ENCODE data around the gene ARHGEF39. TPM values are rescaled to one million over a fixed set of nuclear protein-coding genes. Genes with fewer than 3 reads are reported as not detected.
"Not testable (repeated sequence)": the region's sequence is repeated elsewhere in the genome, so short reads cannot be mapped to it uniquely, and the experiment has no call there.

ARHGEF39 gene
- total RNA-seq, 2 experiments from 2014 or later = 11.8 to 13.5 TPM

DNA sequence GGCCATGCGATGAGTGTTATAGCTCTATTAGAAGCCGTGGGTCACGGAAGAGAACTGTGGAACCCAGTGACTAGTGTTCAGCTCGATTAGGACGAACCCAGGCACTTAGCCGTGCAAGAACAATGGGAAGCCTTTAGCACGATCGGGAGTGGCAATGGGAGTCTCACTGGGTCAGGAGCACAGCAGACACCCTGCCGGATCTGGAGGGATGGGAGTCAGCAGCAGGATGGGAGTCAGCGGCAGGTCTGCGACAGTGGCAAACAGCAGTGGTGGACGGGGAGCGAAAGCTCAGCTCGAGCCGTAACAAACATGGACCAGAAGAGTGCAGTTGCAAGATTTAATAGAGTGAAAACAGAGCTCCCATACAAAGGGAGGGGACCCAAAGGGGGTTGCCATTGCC, 24.6 kb downstream of the ARHGEF39 start:
- not testable (repeated sequence) for H3K4me3 Mint-ChIP-seq
- peaks cover 66% of the 10 kb centered on the region for H3K4me1 Mint-ChIP-seq
- CTCF ChIA-PET = interaction anchor here (1.0 to 2.6 kb wide), 5 partner anchors 10 to 91 kb away, joined by 3 to 9 read pairs (median 6); partner anchors contain the start of gene TLN1

DNA sequence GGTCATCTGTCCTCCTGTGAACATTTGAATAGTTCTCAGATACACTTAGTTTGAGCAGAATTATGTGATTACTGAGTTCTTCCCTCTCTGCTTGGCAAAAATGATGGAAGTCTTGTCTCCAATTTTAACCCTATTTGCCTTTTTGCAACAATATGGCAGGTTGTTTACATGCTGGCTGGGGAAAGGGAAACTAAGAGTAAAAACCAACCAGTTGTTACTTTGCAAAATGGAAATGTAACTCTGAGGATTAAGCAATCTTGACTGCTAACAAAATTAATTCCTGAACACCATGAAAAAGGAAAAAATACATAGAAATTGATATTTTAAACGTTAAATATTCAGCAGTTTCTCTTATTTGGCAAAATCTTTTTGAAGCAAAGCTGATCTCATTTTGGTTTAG, 25.4 kb downstream of the ARHGEF39 start:
- Mint-ChIP-seq H3K9me3 (peaks cover 12% of the 10 kb centered on the region), H3K27ac (peak overlapping the region; percentile 87), H3K36me3 (ENCODE audit: low read depth) (peaks cover 44% of the 10 kb centered on the region), H3K27me3 (no peaks in the 10 kb centered on the region), H3K4me3 (peak overlapping the region; percentile 41), H3K4me1 (peaks cover 61% of the 10 kb centered on the region)
- DNase-seq = no peak
- POLR2A ChIA-PET = no interaction called here
- CTCF ChIA-PET = interaction anchor here (0.7 to 2.6 kb wide), 6 partner anchors 9 to 92 kb away, joined by 3 to 9 read pairs (median 4); partner anchors contain the start of gene TLN1

More for the DNA sequence above, 24.6 kb downstream of the ARHGEF39 start:
- H3K36me3 Mint-ChIP-seq (ENCODE audit: low read depth) = peaks cover 45% of the 10 kb centered on the region
- POLR2A ChIA-PET, H3K27ac Mint-ChIP-seq, H3K27me3 Mint-ChIP-seq, DNase-seq: not testable (repeated sequence)
- peaks cover 12% of the 10 kb centered on the region for H3K9me3 Mint-ChIP-seq

DNA sequence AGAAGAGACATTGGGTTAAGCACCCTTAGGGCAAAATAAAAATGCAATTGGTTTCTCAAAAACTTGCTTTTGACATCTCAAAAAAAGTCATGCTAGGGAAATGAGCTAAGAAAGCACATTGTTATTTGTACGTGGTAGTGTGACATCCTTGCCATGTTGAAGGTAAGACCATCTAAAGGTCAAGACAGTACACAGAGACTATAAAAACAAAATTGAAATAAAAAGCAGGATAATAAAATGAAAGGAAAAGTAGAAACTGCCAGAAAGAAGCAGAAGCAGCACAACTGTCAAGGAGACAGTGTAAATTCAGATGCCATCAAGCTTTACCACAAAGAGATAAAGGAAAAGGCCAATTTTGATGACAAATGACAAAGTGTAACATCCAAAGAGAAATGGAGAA, 25.8 kb downstream of the ARHGEF39 start:
- H3K4me1 Mint-ChIP-seq = peaks cover 57% of the 10 kb centered on the region
- H3K9me3 Mint-ChIP-seq = peaks cover 12% of the 10 kb centered on the region
- peak overlapping the region; percentile 41 for H3K4me3 Mint-ChIP-seq
- POLR2A ChIA-PET, H3K27me3 Mint-ChIP-seq, DNase-seq: not testable (repeated sequence)
- peaks cover 40% of the 10 kb centered on the region for H3K36me3 Mint-ChIP-seq (ENCODE audit: low read depth)
- H3K27ac Mint-ChIP-seq = peak overlapping the region; percentile 87
- CTCF ChIA-PET = interaction anchor here (0.7 to 2.6 kb wide), 6 partner anchors 9 to 92 kb away, joined by 3 to 9 read pairs (median 4); partner anchors contain the start of gene TLN1

DNA sequence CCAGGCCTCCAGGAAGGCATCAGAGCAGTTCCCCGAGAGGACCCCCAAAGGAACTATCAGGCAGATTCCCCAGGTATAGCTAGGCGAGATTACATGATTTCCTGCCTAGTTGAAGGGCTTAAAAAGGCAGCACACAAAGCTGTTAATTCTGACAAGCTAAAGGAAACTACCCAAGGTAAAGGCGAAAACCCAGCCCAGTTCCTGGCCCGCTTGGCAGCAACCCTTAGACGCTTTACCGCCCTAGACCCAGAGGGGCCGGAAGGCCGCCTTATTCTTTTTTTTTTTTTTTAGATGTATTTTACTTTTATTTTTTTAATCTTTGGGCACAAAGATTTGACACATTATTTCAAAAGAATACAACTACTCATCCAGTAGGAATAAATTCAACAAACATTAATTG, 26.2 kb downstream of the ARHGEF39 start:
- CTCF ChIA-PET = interaction anchor here (0.6 to 2.6 kb wide), 6 partner anchors 8 to 58 kb away, joined by 3 to 9 read pairs (median 6); no protein-coding TSS in a partner anchor
- peak; percentile 47 for DNase-seq
- H3K4me3 Mint-ChIP-seq, H3K27me3 Mint-ChIP-seq, POLR2A ChIA-PET: not testable (repeated sequence)
- Mint-ChIP-seq H3K36me3 (ENCODE audit: low read depth) (peaks cover 40% of the 10 kb centered on the region), H3K27ac (peak overlapping the region; percentile 88), H3K4me1 (peaks cover 57% of the 10 kb centered on the region), H3K9me3 (peaks cover 12% of the 10 kb centered on the region)

DNA sequence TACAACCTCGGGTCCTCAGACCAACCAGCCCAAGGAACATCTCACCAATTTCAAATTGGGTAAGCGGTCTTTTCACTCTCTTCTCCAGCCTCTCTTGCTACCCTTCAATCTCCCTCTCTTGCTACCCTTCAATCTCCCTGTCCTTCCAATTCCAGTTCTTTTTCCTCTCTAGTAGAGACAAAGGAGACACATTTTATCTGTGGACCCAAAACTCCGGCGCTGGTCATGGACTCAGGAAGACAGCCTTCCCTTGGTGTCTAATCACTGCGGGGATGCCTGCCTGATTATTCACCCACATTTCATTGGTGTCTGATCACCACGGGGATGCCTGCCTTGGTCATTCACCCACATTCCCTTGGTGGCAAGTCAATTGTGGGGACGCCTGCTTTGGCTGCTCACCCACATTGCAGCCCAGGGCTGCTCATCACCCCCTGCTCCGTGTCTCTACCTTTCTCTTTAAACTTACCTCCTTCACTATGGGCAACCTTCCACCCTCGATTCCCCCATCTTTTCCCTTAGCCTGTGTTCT, 27.5 kb downstream of the ARHGEF39 start:
- DNase-seq, CTCF ChIA-PET, H3K4me3 Mint-ChIP-seq, H3K27ac Mint-ChIP-seq, H3K27me3 Mint-ChIP-seq, POLR2A ChIA-PET: not testable (repeated sequence)
- H3K4me1 Mint-ChIP-seq = peaks cover 51% of the 10 kb centered on the region
- peaks cover 12% of the 10 kb centered on the region for H3K9me3 Mint-ChIP-seq
- H3K36me3 Mint-ChIP-seq (ENCODE audit: low read depth) = peaks cover 31% of the 10 kb centered on the region

DNA sequence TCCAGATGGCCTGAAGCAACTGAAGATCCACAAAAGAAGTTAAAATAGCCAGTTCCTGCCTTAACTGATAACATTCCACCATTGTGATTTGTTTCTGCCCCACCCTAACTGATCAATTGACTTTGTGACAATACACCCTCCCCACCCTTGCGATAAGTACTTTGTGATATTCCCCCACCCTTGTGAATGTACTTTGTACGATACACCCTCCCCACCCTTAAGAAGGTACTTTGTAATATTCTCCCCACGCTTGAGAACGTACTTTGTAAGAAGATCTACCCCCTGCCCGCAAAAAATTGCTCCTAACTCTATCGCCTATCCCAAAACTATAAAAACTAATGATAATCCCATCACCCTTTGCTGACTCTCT, 28.1 kb downstream of the ARHGEF39 start:
- peaks cover 31% of the 10 kb centered on the region for H3K36me3 Mint-ChIP-seq (ENCODE audit: low read depth)
- H3K27me3 Mint-ChIP-seq, DNase-seq, H3K27ac Mint-ChIP-seq, POLR2A ChIA-PET, H3K4me3 Mint-ChIP-seq: not testable (repeated sequence)
- H3K4me1 Mint-ChIP-seq = peaks cover 51% of the 10 kb centered on the region
- CTCF ChIA-PET = interaction anchor here (0.8 to 1.6 kb wide), 2 partner anchors 10 to 18 kb away, joined by 3 to 4 read pairs; no protein-coding TSS in a partner anchor
- peaks cover 12% of the 10 kb centered on the region for H3K9me3 Mint-ChIP-seq

DNA sequence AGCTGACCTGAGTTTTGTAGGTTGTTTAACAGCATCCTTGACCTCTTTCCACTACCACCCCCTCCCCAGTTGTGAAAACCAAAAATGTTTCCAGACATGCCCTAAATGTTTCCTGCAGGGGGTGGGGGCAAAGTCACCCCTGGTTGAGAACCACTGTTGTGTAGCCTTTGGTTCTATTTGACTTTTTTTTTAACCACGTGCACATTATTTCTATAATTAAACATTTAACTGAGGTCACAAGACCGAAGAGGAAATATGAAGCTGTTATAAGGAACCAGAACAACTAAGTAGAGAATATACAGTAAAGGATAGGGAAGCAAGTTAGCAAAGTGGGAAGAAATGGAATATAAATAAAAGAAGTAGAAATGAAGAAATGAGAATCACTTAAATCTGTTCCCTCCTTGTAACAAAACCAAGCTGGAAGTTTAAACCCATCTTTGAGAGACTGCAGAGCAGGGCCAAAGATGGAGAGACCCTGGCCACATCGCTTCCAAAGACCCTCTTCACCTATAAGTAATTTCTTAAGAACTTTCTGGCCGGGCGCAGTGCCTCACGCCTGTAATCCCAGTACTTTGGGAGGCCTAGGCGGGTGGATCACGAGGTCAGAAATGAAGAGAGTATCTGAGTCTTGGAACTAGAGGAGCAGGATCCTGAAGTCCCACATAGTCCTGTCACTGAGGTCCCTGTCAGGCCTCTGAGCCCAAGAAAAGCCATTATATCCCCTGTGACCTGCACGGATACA, 28.7 kb downstream of the ARHGEF39 start:
- ChIA-PET CTCF (interaction anchor here (0.8 to 2.4 kb wide), 4 partner anchors 11 to 24 kb away, joined by 3 to 5 read pairs (median 4); partner anchors contain the start of genes CCDC107 and RMRP), POLR2A (no interaction called here)
- Mint-ChIP-seq H3K4me1 (peaks cover 47% of the 10 kb centered on the region), H3K4me3 (no peak overlapping the region), H3K9me3 (peaks cover 9% of the 10 kb centered on the region), H3K36me3 (ENCODE audit: low read depth) (peaks cover 26% of the 10 kb centered on the region), H3K27ac (no peak overlapping the region), H3K27me3 (no peaks in the 10 kb centered on the region)
- DNase-seq = no peak

DNA sequence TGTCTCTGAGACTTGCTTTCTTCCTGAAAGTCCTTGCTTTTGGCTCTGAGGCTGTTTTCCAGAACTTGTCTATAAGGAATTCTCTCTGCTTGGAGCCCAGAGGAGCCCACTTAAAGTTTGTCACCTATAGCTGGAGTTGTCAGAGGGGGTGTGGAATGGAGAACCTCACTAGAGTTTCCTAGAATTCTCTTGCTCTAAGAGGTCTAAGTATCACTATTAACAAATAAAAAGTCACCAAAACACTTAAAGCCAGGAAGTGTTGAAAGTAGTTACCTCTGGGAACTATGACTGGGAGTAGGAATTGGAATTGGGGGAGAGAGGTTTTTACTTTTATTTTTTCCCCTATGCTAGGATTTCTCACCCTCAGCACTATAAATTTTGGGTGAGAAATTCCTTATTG, 29.3 kb downstream of the ARHGEF39 start:
- H3K9me3 Mint-ChIP-seq = peaks cover 5% of the 10 kb centered on the region
- POLR2A ChIA-PET = no interaction called here
- CTCF ChIA-PET = interaction anchor here (0.8 to 2.4 kb wide), 5 partner anchors 12 to 24 kb away, joined by 3 to 5 read pairs (median 4); partner anchors contain the start of genes CCDC107 and RMRP
- H3K4me3 Mint-ChIP-seq = no peak overlapping the region
- DNase-seq = no peak
- no peaks in the 10 kb centered on the region for H3K27me3 Mint-ChIP-seq
- H3K36me3 Mint-ChIP-seq (ENCODE audit: low read depth) = peaks cover 20% of the 10 kb centered on the region
- H3K27ac Mint-ChIP-seq = no peak overlapping the region
- H3K4me1 Mint-ChIP-seq = peaks cover 41% of the 10 kb centered on the region

DNA sequence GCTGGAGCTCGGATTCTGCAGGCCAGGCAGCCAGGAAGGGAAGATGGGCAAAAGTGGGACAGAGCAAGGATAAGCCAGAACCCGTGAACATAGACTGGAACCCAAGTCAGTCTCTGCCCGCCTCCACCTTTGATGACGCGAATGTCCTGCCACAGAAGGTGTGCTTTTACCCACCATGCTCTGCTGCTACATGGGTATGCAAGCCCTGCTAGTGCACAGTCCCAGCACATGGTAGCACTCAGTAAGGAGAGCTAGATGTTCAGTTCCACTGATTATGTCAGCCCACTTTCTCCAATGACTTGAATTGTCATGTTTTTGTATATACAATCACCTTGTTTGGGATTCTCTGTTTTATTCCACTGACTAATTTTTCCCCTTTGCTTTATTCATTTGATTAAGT, 35.4 kb downstream of the ARHGEF39 start:
- Mint-ChIP-seq H3K4me3 (no peak overlapping the region), H3K36me3 (ENCODE audit: low read depth) (no peaks in the 10 kb centered on the region), H3K9me3 (no peaks in the 10 kb centered on the region), H3K27me3 (no peaks in the 10 kb centered on the region), H3K27ac (no peak overlapping the region), H3K4me1 (no peaks in the 10 kb centered on the region)
- ChIA-PET POLR2A (no interaction called here), CTCF (interaction anchor here (0.6 to 10.9 kb wide), 7 partner anchors 9 to 103 kb away, joined by 3 to 98 read pairs (median 5); partner anchors contain the start of genes CD72, CREB3, SIT1 and TLN1)
- no peak for DNase-seq

DNA sequence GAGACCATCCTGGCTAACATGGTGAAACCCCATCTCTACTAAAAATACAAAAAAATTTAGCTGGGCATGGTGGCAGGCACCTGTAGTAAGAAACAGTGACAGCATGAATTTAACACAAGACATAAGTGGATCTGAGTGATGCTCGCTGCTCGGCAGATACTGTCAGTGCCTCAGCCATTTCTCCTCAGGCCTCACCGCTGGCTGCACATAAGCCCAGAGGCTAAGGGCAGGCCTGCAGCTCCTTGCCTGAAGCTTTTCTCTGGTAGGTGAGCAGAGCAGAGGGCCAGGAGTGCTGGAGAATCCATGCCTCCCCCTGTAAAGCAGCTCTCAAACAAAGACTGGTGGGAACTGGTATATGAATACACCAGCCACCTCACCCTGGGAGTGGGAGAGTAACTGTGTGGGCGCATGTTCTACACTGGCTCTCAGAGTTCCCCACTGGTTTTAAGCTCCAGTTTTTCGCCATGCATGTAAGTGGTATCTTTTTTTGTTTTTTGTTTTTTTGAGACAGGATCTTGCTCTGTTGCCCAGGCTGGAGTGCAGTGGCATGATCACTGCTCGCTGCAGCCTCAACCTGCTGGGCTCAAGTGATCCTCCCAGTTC, 36.5 kb downstream of the ARHGEF39 start:
- CTCF ChIA-PET = interaction anchor here (1.2 to 10.9 kb wide), 6 partner anchors 9 to 104 kb away, joined by 3 to 98 read pairs (median 8); partner anchors contain the start of genes CD72, CREB3, SIT1 and TLN1
- POLR2A ChIA-PET = no interaction called here

DNA sequence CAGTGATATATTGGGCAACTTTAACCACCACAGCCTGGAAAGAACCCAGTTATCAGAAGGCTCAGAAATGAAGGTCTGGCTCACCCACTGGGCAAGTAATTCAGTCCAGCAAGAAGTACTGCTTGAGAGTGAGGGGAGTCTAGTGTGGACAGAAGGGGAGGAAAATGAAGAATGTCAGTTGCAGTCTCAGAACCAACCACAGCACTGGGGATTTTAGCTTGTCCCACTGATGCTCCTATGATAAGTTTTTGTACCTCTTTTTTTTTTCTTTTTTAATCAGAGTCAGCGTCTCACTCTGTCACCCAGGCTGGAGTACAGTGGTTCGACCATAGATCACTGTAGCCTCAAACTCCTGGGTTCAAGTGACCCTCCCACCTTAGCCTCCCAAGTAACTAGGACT, 37.4 kb downstream of the ARHGEF39 start:
- Mint-ChIP-seq H3K27me3 (no peaks in the 10 kb centered on the region), H3K36me3 (ENCODE audit: low read depth) (no peaks in the 10 kb centered on the region), H3K27ac (no peak overlapping the region), H3K4me3 (no peak overlapping the region), H3K9me3 (no peaks in the 10 kb centered on the region), H3K4me1 (no peaks in the 10 kb centered on the region)
- POLR2A ChIA-PET = interaction anchor here (0.6 kb wide), 1 partner anchor 58 kb away, joined by 3 read pairs; no protein-coding TSS in a partner anchor
- CTCF ChIA-PET = interaction anchor here (1.8 to 10.9 kb wide), 4 partner anchors 13 to 22 kb away, joined by 5 to 98 read pairs (median 20); partner anchors contain the start of genes CD72 and SIT1
- no peak for DNase-seq

More for the DNA sequence above, 36.5 kb downstream of the ARHGEF39 start:
- H3K4me3 Mint-ChIP-seq = no peak overlapping the region
- H3K27me3 Mint-ChIP-seq = no peaks in the 10 kb centered on the region
- H3K9me3 Mint-ChIP-seq = no peaks in the 10 kb centered on the region
- no peak overlapping the region for H3K27ac Mint-ChIP-seq
- no peaks in the 10 kb centered on the region for H3K4me1 Mint-ChIP-seq
- H3K36me3 Mint-ChIP-seq (ENCODE audit: low read depth) = no peaks in the 10 kb centered on the region
- DNase-seq = no peak

DNA sequence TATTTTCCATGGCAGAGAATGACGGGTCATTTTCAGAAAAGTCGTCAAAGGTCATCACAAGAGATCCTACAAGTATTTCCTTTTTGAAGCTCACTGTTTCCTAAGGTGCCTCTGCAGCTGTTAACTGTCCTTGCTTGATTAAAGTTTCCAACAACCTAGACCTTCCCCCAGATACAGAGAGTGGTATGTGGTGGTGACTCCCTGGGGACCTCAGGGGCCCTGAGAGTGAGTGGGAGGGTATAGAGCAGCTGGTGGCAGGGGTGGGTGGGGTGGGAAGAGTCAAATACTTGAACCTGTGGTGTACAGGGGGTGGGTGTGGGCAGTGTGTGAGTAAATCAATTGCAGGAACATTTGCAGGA, 45.2 kb downstream of the ARHGEF39 start:
- ChIA-PET POLR2A (interaction anchor here (0.8 kb wide), 1 partner anchor 31 kb away, joined by 3 read pairs; the partner anchor contains the start of gene SIT1), CTCF (interaction anchor here (1.0 to 2.6 kb wide), 10 partner anchors 9 to 262 kb away, joined by 3 to 24 read pairs (median 7); partner anchors contain the start of genes CCDC107, RMRP and TESK1)
- Mint-ChIP-seq H3K36me3 (ENCODE audit: low read depth) (peaks cover 4% of the 10 kb centered on the region), H3K4me3 (no peak overlapping the region), H3K9me3 (no peaks in the 10 kb centered on the region), H3K27ac (peak overlapping the region; percentile 85), H3K27me3 (peaks cover 2% of the 10 kb centered on the region), H3K4me1 (peaks cover 45% of the 10 kb centered on the region)
- no peak for DNase-seq
